SK-N-SH (cell line): ENCODE data around the gene TSHZ3.

ENCODE experiments used
- CHD2 ChIP-seq: fragments of 150-350 bp; IDR thresholded peaks from 2 replicates; pipeline ENCODE4 v1.6.1; 2018; ENCODE audit warnings: low read length; ENCODE audit not compliant: partially characterized antibody
- EZH2phosphoT487 ChIP-seq: fragments of 200-600 bp; sonication (generic); IDR thresholded peaks from 2 replicates; pipeline ENCODE4 v1.6.1; 2017; ENCODE audit warnings: low read depth, mixed run types, mild to moderate bottlenecking, antibody characterized with exemption, moderate library complexity, borderline replicate concordance
- FOSL2 ChIP-seq: IDR thresholded peaks from 2 replicates; pipeline ENCODE4 v1.4.0; 2012; ENCODE audit warnings: low read depth, mild to moderate bottlenecking, moderate library complexity, borderline replicate concordance
- GABPA ChIP-seq: IDR thresholded peaks from 2 replicates; pipeline ENCODE4 v1.4.0; 2012; ENCODE audit warnings: low read depth, mild to moderate bottlenecking
- JUND ChIP-seq: IDR thresholded peaks from 2 replicates; pipeline ENCODE4 v1.4.0; 2012
- MXI1 ChIP-seq: IDR thresholded peaks from 2 replicates; pipeline ENCODE4 v1.6.1; 2012; ENCODE audit warnings: mild to moderate bottlenecking, low read depth, low read length, improper control_type of control experiment
- NRF1 ChIP-seq: IDR thresholded peaks from 2 replicates; pipeline ENCODE4 v1.6.1; 2012; ENCODE audit warnings: low read depth, mild to moderate bottlenecking, low read length
- POLR2AphosphoS5 ChIP-seq: IDR thresholded peaks from 2 replicates; pipeline ENCODE4 v1.6.1; 2012; ENCODE audit warnings: low read depth, low read length
- TAF1 ChIP-seq: IDR thresholded peaks from 2 replicates; pipeline ENCODE4 v1.6.1; 2012; ENCODE audit warnings: low read depth, mild to moderate bottlenecking, low read length, moderate library complexity, borderline replicate concordance
- YY1 ChIP-seq: IDR thresholded peaks from 2 replicates; pipeline ENCODE4 v1.4.0; 2012; ENCODE audit warnings: low read depth, mild to moderate bottlenecking
- TF ChIP-seq, protein P1 (sequence below): fragments of 200-600 bp; sonication (generic); IDR thresholded peaks from 2 replicates; pipeline ENCODE4 v1.6.1; 2017; ENCODE audit warnings: antibody characterized with exemption, mild to moderate bottlenecking, moderate library complexity
- TF ChIP-seq, protein P2 (sequence below): fragments of 150-350 bp; IDR thresholded peaks from 2 replicates; pipeline ENCODE4 v1.6.1; 2016; ENCODE audit warnings: mild to moderate bottlenecking, low read depth, low read length
- TF ChIP-seq, protein P3 (sequence below): IDR thresholded peaks from 2 replicates; pipeline ENCODE4; 2012
- TF ChIP-seq, protein P4 (sequence below): IDR thresholded peaks from 2 replicates; pipeline ENCODE4 v1.6.1; 2012; ENCODE audit warnings: mild to moderate bottlenecking, low read depth, low read length, moderate library complexity

DNA sequence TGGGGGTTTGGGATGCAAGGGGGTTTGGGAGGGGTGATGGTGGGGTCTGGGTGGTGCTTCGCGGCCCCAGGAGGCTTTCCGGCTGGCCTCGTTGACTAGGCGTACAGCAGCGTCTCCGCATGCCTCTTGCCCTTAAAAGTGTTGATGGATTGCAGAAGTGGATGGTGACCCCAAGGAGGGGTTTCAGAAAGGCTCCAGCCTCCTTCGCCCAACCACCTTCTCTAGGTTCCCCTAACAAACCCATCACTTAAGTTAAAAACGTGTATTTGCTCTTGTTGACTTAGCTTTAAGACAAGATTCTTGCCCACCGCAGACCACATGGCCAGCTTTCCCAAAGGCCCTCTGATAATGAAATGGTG lies 8.1 kb upstream of the TSHZ3 start:
- TF ChIP-seq, protein P1, sequence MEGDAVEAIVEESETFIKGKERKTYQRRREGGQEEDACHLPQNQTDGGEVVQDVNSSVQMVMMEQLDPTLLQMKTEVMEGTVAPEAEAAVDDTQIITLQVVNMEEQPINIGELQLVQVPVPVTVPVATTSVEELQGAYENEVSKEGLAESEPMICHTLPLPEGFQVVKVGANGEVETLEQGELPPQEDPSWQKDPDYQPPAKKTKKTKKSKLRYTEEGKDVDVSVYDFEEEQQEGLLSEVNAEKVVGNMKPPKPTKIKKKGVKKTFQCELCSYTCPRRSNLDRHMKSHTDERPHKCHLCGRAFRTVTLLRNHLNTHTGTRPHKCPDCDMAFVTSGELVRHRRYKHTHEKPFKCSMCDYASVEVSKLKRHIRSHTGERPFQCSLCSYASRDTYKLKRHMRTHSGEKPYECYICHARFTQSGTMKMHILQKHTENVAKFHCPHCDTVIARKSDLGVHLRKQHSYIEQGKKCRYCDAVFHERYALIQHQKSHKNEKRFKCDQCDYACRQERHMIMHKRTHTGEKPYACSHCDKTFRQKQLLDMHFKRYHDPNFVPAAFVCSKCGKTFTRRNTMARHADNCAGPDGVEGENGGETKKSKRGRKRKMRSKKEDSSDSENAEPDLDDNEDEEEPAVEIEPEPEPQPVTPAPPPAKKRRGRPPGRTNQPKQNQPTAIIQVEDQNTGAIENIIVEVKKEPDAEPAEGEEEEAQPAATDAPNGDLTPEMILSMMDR: no peak
- no peak for TF ChIP-seq YY1
- no peak for TF ChIP-seq CHD2
- TF ChIP-seq TAF1: no peak
- TF ChIP-seq EZH2phosphoT487: no peak
- TF ChIP-seq, protein P2, sequence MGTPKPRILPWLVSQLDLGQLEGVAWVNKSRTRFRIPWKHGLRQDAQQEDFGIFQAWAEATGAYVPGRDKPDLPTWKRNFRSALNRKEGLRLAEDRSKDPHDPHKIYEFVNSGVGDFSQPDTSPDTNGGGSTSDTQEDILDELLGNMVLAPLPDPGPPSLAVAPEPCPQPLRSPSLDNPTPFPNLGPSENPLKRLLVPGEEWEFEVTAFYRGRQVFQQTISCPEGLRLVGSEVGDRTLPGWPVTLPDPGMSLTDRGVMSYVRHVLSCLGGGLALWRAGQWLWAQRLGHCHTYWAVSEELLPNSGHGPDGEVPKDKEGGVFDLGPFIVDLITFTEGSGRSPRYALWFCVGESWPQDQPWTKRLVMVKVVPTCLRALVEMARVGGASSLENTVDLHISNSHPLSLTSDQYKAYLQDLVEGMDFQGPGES: no peak
- TF ChIP-seq, protein P3, sequence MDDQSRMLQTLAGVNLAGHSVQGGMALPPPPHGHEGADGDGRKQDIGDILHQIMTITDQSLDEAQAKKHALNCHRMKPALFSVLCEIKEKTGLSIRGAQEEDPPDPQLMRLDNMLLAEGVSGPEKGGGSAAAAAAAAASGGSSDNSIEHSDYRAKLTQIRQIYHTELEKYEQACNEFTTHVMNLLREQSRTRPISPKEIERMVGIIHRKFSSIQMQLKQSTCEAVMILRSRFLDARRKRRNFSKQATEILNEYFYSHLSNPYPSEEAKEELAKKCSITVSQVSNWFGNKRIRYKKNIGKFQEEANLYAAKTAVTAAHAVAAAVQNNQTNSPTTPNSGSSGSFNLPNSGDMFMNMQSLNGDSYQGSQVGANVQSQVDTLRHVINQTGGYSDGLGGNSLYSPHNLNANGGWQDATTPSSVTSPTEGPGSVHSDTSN: no peak
- no peak for TF ChIP-seq POLR2AphosphoS5
- TF ChIP-seq, protein P4, sequence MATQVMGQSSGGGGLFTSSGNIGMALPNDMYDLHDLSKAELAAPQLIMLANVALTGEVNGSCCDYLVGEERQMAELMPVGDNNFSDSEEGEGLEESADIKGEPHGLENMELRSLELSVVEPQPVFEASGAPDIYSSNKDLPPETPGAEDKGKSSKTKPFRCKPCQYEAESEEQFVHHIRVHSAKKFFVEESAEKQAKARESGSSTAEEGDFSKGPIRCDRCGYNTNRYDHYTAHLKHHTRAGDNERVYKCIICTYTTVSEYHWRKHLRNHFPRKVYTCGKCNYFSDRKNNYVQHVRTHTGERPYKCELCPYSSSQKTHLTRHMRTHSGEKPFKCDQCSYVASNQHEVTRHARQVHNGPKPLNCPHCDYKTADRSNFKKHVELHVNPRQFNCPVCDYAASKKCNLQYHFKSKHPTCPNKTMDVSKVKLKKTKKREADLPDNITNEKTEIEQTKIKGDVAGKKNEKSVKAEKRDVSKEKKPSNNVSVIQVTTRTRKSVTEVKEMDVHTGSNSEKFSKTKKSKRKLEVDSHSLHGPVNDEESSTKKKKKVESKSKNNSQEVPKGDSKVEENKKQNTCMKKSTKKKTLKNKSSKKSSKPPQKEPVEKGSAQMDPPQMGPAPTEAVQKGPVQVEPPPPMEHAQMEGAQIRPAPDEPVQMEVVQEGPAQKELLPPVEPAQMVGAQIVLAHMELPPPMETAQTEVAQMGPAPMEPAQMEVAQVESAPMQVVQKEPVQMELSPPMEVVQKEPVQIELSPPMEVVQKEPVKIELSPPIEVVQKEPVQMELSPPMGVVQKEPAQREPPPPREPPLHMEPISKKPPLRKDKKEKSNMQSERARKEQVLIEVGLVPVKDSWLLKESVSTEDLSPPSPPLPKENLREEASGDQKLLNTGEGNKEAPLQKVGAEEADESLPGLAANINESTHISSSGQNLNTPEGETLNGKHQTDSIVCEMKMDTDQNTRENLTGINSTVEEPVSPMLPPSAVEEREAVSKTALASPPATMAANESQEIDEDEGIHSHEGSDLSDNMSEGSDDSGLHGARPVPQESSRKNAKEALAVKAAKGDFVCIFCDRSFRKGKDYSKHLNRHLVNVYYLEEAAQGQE: no peak
- TF ChIP-seq FOSL2: no peak
- no peak for TF ChIP-seq JUND
- no peak for TF ChIP-seq NRF1
- TF ChIP-seq MXI1: no peak
- TF ChIP-seq GABPA: no peak
